ENCODE data around the gene WWOX.
"Not testable (repeated sequence)": the region's sequence is repeated elsewhere in the genome, so short reads cannot be mapped to it uniquely, and the experiment has no call there.

The WWOX gene

DNA sequence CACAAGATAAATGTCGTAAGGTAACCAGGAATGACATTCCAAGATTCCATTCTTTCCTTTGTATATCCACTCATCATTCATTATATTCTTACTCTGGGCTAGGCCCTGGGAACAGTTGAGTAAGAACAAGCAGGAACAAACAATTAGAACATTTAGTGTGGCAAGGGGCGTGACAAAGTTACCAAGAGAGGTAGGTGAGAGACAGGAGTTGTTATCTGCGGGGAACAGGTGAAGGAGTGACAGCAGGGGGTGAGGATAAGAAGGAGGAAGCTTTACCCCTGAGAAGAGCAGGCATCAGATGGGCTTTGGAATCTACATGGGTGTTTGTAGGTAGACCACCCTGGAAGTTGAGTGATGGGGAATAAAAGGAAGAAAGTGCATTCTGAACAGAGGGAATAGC, 568.9 kb downstream of the WWOX start:
- DNase-seq: no peak

DNA sequence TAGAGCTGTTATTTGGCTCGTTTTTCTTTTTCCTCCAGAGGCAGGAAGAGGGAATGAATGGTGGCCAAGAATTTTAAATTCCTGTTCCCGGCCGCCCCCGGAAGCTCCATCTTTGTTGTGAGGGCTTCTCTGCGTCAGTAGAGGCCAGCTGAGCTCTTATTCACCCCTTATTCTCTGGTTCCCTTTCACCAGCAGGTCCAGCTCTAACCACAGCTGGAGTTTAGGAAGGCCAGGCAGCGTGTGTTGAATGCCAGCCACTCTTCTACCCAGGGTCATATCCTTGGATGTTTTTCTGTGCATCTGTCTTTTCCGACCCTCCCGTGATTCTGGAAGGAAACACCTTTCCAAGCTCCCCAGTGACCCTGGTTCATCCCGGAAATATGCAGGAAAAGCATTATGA, 570.5 kb downstream of the WWOX start:
- no peak for DNase-seq

DNA sequence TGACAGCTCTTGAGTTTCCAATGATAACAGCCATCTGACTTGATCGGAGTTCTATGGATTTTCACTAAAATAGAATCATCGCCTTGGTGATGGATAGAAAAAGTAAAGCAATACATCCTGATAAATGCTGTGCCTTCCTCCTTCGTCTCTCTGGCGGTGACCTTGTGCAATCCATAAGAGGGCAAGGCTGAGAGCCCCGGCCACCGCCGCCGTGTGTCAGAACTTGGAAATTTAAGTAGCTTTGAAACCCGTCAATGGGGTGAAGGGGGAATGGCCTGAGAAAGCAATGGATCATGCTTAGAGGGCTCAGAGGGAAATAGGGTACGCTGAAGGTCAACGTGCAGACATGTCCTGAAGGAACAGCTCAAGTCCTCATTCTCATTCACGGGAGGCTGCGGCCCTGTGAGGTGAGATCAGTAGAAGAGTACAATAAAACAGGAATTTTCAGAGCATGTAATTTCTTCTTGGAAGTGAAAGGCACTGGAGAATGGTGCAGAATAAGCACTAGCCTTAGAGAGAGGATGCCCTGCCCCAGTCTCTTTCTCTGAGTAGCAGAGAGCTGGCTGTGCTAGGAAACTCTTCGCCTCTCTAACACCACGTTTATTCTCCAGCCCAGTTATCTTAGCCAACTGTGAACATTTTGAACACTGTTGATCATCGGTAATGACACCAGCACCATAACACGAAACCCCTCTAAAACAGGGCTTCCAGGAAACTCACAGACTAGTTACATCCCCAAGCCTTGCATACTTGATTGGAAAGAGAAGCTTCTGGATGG, 573.5 kb downstream of the WWOX start:
- DNase-seq: no peak

GRCh38 chr16:78673884-78674283, 574.4 kb downstream of the WWOX start:
- no peak for DNase-seq

DNA sequence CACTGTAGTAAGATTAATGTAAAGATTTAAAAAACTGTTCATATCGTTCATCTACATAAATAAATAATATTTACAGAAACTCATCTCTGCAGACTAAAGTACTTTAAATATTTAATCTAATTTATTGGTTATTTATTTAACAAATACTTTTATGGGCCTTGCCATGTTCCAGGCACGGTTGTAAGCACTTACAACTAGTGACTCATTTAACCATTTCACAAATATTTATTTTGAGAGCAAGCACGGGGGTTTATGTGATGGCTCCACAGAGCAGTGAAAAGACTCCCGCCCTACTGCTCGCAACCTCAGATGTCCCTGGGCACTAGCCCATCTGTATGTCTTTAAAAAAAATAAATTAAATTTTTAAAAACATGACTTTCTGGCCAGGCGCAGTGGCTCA, 575.9 kb downstream of the WWOX start:
- no peak for DNase-seq

- no peak for DNase-seq
Measured at GRCh38 chr16:78675951-78676792, 576.7 kb downstream of the WWOX start.

GRCh38 chr16:78677181-78677731, 577.8 kb downstream of the WWOX start:
- DNase-seq: no peak

DNA sequence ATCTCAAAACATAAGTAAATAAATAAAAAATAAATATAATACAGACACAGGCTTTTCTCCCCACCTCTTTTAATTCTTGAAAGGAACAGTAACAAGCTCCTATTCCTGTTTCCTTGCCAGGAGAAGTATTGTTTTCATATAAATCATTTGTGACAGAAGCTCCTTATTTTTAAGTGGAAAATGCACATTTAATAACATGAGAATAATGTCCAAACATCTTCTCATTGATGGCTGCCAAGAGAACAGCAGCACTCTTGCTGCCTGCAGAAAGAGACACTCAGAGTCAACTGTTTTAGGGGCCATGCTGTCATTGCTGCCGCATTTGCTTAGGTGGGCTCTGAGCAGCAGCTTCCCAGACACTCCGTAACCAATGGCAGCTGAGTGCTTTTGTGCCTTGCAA, 580.1 kb downstream of the WWOX start:
- no peak for DNase-seq

DNA sequence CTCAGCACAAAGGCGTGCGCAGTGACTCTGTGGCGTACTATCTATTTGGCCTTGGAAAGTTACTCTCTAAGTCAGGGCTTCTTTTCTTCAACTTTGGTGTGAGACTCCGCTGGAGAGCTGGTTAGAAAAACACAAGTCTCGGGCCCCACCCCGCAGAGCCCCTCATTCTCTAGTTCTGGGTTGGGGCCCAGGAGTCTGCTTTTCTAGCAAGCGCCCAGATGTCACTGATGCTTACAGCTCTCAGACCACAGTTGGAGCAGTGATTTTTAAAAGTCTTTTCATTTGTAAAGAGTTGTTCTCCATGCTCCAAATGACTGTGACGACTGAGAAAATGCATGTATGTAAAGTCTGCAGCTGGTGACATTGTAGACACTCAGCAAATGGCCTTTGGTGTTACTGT, 582.3 kb downstream of the WWOX start:
- DNase-seq: no peak

- DNase-seq: no peak
Measured at GRCh38 chr16:78684030-78684611, 584.7 kb downstream of the WWOX start.

DNA sequence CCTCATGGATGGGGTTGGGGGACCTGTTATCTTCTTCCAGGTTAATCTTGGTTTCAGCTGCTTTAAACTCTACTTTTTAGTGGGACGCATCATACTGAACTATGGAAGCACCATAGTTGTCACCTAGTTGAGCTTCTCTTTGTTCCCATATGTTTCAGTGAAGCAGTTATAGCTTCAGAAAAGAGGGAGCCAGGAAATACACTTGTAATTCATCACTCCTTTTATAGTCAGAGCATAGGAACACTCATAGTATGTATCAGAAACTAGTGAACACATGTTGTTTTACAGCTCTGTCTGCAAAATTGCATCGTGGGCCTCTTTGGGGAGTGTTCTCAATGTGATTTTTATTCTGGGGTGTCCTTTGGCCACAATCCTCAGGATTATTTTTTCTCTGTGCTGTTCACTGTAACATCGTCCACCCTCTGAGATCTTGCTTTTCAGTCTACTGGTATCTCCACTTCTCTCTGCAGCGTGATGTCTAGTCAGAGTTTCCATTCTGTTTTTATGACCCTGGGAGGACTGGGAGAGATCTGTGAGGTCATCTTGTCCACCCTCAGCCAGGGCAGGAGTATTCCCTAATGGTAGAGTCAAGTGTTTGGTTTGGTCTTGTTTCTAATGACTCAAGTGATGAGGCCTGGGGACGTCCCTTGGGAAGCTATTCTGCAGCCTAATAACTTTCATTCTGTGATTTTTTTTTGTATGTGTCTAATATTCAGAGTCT, 585.4 kb downstream of the WWOX start:
- no peak for DNase-seq

DNA sequence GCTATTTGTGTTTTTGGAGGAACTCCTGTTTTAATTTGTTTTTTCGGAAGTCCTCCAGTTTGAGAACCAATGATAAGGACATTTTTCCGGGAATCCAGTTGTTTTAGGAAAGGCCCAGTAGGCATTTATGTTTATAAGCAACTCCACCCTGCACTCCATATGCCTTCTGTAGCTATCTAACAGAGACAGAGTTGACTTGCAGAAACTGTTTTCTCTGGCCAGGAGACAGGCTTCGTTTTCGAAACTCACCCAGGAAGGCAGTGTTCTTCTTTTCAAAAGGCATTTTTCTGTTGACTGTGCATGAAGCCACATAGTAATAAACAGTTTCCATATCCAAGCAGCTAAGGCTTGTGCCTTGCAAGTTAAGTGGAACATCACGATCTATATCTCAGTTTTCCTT, 587.1 kb downstream of the WWOX start:
- DNase-seq: no peak

DNA sequence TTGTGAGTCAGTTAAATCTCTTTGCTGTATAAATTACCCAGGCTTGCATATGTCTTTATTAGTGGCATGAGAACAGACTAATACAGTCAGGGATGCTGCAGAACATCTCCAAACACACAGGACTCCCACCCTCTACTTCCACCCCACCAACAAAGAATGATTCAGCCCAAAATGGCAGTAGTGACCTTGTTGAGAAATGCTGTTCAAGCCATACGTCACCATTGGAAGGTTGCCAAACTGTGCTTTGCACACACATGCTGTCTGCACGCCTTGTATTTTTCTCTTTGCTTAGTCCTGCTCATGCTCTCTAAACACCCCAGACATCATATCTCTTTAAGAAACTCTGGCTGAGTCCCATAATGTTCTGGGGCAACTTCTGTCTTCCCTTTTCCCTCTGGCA, 589.6 kb downstream of the WWOX start:
- no peak for DNase-seq

GRCh38 chr16:78689536-78689935, 590.1 kb downstream of the WWOX start:
- no peak for DNase-seq

GRCh38 chr16:78690510-78690909, 591.1 kb downstream of the WWOX start:
- no peak for DNase-seq

DNA sequence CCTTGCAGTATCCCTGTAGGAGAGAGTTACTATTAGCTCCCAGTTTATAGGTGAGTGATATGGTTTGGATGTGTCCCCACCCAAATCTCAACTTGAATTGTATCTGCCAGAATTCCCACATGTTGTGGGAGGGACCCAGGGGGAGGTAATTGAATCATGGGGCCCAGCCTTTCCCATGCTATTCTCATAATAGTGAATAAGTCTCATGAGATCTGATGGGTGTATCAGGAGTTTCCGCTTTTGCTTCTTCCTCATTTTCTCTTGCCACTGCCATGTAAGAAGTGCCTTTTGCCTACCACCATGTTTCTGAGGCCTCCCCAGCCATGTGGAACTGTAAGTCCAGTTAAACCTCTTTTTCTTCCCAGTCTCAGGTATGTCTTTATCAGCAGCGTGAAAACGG, 592.3 kb downstream of the WWOX start:
- not testable (repeated sequence) for DNase-seq

- no peak for DNase-seq
Measured at GRCh38 chr16:78693496-78693895, 594.0 kb downstream of the WWOX start.

DNA sequence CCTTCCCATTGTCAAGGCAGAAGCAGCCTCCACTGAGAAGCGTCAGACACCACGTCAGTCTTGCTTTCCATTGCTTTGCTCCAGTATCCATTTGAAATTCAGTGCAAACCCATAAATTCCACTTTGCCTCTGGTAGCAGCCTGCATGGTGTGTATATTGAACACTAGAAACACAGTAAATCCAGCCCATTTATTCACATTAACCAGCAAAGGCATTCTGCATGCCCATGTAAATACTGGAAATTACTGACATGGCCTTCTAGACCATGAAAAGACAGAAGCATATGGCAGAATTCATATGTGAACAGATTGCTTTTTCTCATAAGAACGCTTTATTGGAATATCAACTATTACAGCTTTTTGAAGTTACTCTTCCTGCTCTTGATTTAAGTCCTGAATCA, 595.0 kb downstream of the WWOX start:
- no peak for DNase-seq

DNA sequence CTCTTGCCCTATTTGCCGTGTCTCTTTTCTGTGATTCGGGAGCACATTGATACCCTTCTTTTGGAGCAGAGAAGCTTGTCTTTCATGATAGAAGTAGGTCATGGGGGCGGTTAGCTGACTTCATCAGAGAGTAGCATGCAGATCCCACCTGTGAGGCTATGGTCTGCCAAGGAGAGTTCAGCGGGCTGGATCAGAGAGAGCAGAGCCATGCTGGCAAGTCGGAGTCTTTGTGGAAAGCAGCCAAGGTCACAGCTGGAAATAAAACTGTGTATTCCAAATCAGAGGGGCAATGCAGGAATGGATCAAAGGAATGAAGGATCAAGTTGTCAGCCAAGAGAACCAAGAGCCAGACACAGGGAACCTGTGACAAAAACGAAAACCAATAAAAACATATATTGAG, 595.9 kb downstream of the WWOX start:
- DNase-seq: no peak

- no peak for DNase-seq
Measured at GRCh38 chr16:78696797-78697196, 597.3 kb downstream of the WWOX start.

GRCh38 chr16:78697426-78697825, 598.0 kb downstream of the WWOX start:
- DNase-seq: no peak

DNA sequence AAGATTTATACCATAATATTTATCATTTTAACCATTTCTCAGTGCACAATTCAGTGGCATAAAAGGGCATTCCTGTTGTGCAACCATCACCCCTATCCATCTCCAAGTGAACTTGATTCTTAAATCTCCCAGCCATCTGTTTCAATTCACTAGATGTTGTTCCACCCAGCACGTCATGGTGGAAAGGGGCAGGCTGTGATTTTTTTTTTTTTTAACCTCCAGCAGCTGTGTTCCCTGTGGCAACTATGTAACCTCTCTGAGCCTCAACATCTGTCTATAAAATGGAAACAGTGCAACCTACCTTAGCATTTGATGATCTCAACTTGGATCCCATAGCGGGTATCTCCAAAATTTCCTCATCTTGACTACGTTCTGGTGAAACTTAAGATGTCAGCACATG, 604.5 kb downstream of the WWOX start:
- DNase-seq: no peak

DNA sequence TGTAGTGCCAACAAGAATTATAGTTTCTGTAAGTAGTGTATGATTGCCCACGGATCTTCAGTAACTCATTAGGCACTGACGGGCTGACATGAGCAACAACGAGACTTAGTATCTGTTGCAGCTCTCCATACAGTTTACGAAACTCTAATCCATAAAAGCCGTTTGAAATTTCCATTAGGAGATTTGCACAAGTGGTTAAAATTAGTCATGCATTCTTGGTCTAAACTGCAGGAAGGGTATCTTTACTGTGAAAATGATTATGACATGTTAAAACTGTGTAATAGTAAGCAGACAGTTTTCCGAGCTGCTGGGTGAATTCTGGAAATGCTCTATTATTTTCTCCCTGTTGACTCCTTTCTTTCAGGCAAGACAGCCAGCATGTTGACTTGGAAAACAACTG, 605.0 kb downstream of the WWOX start:
- DNase-seq: no peak
